EL (cell line): ENCODE data around the gene LMBR1.
"Not testable (repeated sequence)": the region's sequence is repeated elsewhere in the genome, so short reads cannot be mapped to it uniquely, and the experiment has no call there.

ENCODE experiments used
- DNase-seq: peaks from one replicate; pipeline ENCODE4 v3.0.0-alpha.2; 2016

The LMBR1 gene

GRCh38 chr7:156903232-156903909, 10.4 kb upstream of the LMBR1 start:
- DNase-seq, result no peak

- DNase-seq, result peak; percentile 11
Measured at GRCh38 chr7:156900093-156900492, 7.1 kb upstream of the LMBR1 start.

DNA sequence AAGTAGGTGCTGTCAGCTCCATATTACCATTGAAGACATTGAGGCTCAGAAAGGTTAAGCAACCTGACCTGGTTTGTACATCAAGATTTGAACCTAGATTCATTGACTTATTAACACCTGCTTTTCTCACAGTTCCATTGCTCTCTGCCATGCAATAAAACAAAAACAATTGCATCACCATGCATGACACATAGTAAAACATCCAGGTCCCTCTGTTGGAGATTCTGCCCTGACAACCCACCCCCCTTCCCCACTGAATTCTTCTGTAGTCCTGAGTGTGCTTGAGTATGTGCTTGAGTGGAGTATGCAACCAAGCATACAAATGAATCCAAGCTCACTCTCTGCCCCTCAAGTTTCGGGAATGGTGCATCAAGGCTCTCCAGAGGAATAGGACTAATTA, 6.0 kb upstream of the LMBR1 start:
- DNase-seq, result peak; percentile 24

DNA sequence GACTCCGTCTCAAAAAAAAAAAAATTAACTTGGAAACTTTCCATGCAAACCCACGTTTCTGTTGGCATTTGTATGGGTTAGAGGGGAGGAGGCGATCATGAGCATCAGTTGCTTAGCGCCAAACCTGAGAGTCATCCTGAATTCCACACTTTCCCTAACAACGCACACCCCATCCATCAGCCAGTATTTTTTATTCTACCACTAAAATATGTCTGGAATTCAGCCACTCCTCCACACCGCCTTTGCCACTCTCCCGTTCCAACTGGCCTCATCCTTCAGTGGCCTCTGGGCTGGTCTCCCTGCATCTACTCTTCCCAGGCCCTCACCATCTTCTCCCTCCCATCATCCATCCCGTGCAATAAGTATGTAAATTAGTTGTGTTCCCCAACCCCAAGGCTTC, 4.7 kb upstream of the LMBR1 start:
- DNase-seq, result peak; percentile 72

DNA sequence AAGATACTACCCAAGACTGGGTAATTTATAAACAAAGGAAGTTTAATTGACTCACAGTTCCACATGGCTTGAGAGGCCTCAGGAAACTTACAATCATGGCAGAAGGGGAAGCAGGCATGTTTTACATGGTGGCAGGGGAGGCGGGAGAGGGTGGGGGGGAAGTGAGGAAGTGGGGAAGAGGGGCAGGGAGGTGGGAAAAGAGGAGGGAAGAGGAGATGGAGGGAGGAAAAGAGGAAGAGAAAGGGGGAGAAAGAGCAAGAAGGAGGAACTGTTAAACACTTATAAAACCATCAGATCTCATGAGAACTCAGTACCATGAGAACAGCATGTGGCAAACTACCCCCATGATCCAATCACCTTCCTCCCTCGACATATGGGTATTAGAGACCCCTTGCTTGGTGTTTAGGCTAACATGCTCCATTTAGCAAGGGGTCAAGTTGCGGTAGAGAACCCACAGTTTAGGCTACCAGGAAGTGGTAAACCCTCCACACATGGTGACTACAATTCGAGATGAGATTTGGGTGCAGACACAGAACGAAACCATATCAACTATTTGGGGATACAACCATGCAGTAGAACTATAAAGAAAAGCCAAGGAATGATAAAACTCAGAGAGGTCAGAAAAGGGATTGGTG, 3.5 kb upstream of the LMBR1 start:
- DNase-seq, result no peak

DNA sequence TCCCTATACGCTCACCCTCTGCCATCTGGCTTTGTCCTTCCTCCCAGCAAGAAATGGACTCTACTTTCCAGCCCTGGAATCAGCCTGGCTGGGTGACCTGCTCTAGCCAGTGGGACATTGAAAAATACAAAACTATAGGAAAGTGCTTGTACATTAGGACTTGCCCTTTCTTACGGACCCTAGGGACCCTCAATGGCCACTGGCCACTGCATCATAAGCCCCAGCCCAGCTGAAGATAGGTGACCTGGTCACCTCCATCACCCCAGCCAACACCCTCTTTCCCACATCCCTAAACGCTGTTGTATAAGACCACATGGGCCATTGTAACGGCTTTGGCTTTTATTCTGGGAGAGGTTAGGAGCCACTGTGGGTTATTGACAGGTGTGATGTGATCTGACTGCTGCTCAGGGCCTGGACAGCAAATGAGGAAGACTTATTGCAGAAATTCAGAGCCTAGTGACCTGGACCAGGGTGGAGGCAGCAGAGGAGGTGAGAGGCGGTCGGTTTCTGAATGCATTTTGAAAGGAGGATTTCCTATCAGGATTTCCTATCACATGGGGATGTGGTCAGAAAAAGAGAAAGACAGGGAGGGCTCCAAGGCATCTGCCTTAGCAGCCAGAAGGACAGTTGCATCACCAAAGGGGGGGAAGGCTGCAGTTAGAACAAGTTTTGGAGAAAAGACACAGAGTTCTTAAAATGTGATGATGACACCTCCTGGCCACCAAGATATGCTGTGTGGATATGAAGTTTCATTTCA, 2.2 kb upstream of the LMBR1 start:
- no peak for DNase-seq

DNA sequence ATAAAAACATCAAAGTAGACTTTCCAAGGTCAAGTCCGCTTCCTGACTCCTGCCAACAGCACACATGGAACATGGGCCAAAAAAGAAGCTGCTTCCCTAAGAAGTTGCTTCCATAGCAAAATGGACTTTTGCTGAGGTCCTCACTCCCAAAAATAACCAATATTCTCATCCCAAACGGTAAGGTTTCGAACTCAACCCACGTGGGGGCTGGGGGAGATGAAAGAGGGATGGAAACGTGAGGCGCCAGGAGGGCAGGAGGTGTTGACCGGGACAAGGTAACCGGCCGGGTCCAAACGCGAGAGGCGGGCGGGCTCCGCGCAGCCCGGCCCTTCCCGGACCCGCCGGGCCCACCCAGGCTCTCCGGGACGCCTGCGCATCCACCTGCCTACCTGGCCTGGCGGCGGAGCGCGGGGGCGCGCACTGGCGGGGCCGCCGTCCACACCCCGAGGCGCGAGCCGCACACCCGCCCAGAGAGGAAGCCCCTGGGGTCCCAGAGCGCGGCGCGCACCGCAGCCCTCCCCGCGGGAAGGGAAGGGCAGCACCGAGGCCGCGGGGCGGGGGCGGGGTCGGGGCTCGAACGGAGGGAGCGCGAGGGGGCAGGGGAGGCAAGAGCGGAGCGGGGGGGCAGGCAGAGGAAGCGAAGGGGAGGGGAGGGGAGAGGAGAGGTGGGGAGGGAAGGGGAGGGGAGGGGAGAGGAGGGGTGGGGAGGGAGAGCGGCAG, 742 bp downstream of the LMBR1 start:
- peak; percentile 32 for DNase-seq

GRCh38 chr7:156889746-156890145, 3.2 kb downstream of the LMBR1 start:
- no peak for DNase-seq

DNA sequence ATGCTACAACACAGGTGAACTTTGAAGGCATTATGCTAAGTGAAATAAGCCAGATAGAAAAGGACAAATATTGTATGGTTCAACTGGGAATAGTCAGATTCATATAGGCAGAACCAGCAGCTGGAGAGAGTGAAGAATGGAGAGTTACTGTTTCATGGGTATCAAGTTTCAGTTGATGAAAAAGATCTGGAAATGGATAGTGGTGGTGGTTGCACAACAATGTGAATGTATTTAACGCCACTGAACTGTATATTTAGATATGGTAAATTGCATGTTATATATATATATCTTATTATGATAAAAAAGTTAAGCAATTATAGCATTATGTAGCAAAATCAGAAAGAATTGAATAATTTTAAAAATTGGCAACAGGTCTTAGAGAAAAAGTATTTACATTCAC, 3.9 kb downstream of the LMBR1 start:
- no peak for DNase-seq

DNA sequence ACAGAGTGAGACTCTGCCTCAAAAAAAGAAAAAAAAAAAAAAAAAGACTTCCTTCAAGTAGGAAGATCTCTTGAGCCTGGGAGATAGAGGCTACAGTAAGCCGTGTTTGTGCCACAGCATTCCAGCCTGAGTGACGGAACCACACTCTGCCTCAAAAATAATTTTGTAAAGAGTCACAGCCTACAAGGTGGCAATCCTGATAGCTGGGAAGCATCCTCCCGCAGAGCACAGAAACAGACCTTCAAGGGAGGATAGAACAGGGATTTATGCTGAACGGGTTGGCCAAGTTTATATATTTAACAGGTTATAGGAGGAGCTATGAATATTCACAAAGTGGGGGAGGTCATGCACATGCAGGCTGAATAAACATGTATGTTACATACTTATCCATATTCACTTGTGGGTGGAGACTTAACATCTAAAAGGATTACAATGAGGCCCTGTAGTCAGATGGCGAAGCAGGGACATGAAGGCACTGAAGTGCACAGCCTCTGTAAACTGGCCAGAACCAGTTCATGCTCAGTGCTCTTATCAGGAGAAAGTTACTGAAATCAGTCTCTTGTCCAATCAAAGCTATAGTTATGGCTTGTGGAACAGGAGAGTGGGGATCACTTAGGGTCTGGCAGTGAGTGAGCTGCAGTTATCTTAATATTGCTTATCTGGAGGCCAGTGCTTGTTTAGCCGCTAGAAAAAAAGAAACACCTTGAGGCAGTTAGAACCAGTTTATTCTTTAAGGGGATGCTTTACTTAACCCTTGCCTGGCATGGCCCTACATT, 6.8 kb downstream of the LMBR1 start:
- DNase-seq, result no peak

DNA sequence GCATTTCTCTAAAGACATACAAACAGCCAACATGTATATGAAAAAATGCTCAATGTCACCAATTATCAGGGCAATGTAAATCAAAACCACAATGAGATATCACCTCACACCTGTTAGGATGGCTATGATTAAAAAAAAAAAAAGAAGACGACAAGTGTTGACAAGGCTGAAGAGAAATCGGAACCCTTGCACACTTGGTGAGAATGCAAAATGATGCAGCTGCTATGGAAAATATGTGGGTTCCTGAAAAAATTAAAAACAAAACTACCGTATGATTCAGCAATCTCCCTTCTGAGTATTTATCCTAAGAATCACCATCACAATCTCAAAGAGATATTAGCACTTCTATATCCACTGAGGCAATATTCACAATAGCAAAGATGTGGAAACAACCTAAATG, 11.3 kb downstream of the LMBR1 start:
- no peak for DNase-seq

DNA sequence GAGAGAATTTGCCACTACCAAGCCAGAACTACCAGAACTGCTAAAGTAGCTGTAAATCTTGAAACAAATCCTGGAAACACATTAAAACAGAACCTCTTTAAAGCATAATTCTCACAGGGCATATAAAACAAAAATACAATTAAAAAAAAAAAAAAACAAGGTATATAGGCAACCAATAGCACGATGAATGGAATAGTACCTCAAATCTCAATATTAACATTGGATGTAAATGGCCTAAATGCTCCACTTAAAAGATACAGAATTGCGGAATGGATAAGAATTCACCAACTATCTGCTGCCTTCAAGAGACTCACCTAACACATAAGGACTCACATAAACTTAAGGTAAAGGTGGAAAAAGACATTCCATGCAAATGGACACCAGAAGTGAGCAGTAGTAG, 17.2 kb downstream of the LMBR1 start:
- no peak for DNase-seq

GRCh38 chr7:156868363-156868762, 24.6 kb downstream of the LMBR1 start:
- DNase-seq, result not testable (repeated sequence)

- no peak for DNase-seq
Measured at GRCh38 chr7:156865493-156865892, 27.5 kb downstream of the LMBR1 start.

DNA sequence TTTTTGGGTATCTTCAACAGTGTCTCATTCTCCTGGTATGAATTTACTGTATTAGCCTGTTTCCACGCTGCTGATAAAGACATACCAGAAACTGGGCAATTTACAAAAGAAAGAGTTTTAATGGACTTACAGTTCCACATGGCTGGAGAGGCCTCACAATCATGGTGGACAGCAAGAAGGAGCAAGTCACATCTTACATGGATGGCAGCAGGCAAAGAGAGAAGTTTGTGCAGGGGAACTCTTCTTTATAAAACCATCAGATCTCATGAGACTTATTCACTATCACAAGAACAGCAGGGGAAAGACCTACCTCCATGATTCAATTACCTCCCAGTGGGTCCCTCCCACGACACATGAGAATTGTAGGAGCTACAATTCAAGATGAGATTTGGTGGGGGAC, 31.0 kb downstream of the LMBR1 start:
- DNase-seq, result not testable (repeated sequence)

- no peak for DNase-seq
Measured at GRCh38 chr7:156861212-156861611, 31.8 kb downstream of the LMBR1 start.

DNA sequence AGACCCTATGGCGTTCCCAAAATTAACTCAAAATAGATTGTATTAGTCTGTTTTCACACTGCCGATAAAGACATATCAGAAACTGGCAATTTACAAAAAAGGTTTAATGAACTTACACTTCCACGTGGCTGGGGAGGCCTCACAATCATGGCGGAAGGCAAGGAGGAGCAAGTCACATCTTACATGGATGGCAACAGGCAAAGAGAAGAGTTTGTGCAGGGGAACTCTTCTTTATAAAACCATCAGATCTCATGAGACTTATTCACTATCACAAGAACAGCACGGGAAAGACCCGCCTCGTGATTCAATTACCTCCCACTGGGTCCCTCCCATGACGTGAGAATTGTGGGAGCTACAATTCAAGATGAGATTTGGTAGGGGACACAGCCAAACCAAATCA, 32.9 kb downstream of the LMBR1 start:
- not testable (repeated sequence) for DNase-seq

- no peak for DNase-seq
Measured at GRCh38 chr7:156858523-156858922, 34.5 kb downstream of the LMBR1 start.

DNA sequence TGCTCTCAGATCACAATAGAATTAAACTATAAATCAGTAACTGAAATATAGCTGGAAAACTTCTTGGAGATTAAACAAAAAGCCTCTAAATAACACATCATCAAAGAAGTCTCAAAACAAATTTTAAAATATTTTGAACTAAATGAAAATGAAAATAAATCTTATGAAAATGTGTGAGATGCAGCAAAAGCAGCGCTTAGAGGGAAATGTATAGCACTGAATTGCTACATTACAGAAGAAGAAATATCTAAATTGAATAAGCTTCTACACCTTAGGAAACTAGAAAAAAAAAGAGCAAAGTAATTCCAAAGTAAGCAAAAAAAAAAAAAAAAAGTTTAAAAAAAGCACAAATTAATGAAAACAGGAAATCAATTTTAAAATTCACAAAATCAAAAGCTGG, 35.2 kb downstream of the LMBR1 start:
- DNase-seq, result no peak

GRCh38 chr7:156854654-156855053, 38.3 kb downstream of the LMBR1 start:
- DNase-seq, result no peak

- DNase-seq, result no peak
Measured at GRCh38 chr7:156848979-156849378, 44.0 kb downstream of the LMBR1 start.

DNA sequence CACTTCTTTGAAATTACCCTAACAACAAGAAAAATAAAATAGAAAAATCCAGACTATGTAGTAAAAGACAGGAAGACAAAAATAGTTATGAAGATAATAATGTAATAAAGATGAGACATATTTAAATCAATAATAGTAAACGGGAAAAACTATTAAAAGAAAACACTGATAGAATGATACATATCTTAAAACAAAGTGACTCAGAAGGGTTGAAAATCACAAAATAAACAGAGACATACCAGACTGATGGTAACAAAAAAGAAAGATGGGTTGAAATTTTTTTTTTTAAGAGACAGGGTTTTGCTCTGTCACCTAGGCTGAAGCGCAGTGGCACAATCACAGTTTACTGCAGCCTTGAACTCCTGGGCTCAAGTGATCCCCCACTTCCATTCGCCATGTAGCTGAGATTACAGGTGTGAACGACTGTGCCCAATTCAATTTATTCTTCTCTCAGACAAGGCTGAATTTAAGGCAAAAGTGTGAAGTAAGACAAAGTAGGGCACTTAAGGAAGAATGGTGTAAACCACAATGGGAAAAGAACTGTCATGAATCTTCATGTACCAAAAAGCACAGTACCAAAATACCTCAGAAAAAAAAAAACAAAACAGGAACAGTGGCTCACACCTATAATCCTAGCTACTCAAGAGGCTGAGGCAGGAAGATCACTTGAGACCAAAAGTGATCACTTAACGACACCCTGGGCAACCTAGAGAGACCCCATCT, 47.4 kb downstream of the LMBR1 start:
- DNase-seq, result peak; percentile 4
